Urinary bladder (tissue), 4 donors: ENCODE data around the gene NAV3. TPM values are rescaled to one million over a fixed set of nuclear protein-coding genes. Genes with fewer than 3 reads are reported as not detected.
"Not testable (repeated sequence)": the region's sequence is repeated elsewhere in the genome, so short reads cannot be mapped to it uniquely, and the experiment has no call there.

Experiments
- DNase-seq: peaks from one replicate; pipeline ENCODE4 v3.0.0-alpha.2; 2015; ENCODE audit errors: extremely low spot score
- H3K27ac ChIP-seq: one replicate; pipeline ENCODE4 v1.5.1; 2013; ENCODE audit warnings: low read depth, mild to moderate bottlenecking, moderate library complexity
- H3K36me3 ChIP-seq: one replicate; pipeline ENCODE4 v1.6.1; 2013; ENCODE audit warnings: mild to moderate bottlenecking, moderate library complexity; ENCODE audit not compliant: insufficient read depth
- H3K4me1 ChIP-seq: one replicate; pipeline ENCODE4 v1.6.1; 2013; ENCODE audit warnings: mild to moderate bottlenecking, moderate library complexity; ENCODE audit not compliant: insufficient read depth
- H3K4me3 ChIP-seq: one replicate; pipeline ENCODE4 v1.5.1; 2013; ENCODE audit warnings: low read depth, low read length
- WGBS: extraction: QIAGEN DNeasy Blood & Tissue Kit; methylation state at CpG from one replicate; pipeline ENCODE4 v1.1.7; 2013; 5-methylcytosine and 5-hydroxymethylcytosine counted together
- polyA plus RNA-seq: library from polyadenylated mRNA; stranded (reverse); fragments of 200-250 nt; gene quantifications from one replicate; pipeline ENCODE4 v1.2.3, GENCODE V29; 2013
- total RNA-seq: library from RNA; depleted of rRNA; stranded (reverse); fragments of >200 nt; gene quantifications from one replicate; pipeline ENCODE4 v1.2.3, GENCODE V29; 2014
- donor health status: healthy with polysubstance abuse.
- donor health status: healthy.

Gene NAV3
- total and polyA plus RNA-seq, 2 donors = 5.3 to 97.2 TPM

DNA sequence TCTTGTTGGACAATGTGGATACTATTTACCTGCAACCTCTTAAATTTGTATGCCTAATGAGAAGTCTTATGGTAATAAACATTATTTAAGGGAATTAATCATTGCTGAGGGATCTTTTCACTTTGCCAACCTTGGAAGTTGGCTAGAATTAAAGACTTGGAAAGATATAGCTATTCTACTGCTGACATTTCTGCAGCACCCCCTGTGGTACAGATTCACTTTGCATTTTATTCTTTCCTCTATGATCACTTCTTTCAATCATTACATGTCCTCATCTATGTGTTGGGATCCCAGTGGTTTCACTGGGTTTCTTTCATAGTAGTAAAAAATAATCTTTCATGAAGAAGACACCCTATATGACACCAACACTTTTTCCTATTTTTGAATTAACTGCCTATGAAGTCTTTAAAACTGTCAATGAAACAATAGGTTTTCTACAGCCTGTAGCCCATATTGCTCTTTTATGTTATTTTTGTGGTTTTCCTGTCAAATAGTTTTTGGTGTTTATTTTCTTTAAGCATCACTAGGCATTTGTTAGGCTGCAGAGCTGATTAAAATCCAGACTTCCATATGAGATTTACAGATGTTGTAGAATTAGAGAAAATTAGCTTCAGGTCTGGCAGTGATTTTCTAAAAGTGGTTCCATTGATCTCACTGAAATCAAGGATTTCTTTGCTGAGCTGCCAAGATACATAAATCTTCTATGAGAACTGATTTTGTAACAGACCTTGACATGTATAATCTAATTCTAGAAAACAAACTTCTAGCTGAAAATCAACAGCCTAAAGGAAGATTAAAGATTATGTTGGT, 256.1 kb downstream of the NAV3 start:
- no peaks in the 10 kb centered on the region for H3K36me3 ChIP-seq
- DNase-seq = no peak
- no peaks in the 10 kb centered on the region for H3K4me1 ChIP-seq
- H3K4me3 ChIP-seq = no peak overlapping the region
- no peak overlapping the region for H3K27ac ChIP-seq

DNA sequence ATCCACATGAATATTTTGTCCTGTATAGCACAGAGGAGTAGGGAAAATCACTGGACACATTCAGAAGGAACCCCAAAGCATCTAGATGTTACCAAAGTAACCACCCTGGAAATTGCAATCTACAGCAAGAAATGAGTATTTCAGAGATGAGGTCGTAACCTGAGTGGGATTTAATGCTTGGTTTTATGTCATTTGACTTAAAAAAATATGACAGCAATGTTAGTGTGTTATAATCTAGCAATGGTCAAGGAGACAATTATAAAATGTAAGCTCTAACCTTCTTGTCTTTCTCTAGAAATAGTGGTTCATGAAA, 256.6 kb downstream of the NAV3 start:
- Histone ChIP-seq H3K27ac (no peak overlapping the region), H3K36me3 (no peaks in the 10 kb centered on the region), H3K4me1 (no peaks in the 10 kb centered on the region), H3K4me3 (no peak overlapping the region)
- DNase-seq = no peak
- 87% methylated on average over 1 of the region's 1 CpG for WGBS

GRCh38 chr12:78088391-78088832, 257.7 kb downstream of the NAV3 start:
- H3K27ac ChIP-seq = peak overlapping the region; percentile 45
- WGBS = 50% methylated on average over 3 of the region's 3 CpGs

DNA sequence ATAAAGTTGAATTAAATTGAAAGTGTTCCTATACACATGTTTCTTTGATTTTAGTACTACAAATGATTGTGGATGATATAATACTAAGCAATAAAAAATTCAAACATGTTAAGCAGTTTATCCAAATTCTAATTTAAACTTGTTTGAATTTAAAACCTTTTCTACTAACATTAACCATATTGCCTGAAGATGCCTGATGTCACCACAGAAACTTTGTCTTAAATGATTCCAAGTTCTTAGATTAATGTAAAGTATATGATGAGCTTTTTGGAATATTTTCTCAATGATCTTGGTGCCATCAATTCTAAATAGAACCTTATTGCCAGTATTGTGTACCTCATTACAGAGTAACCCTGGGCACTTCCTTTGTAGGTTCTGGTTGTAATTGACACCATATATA, 259.6 kb downstream of the NAV3 start:
- Histone ChIP-seq H3K4me1 (no peaks in the 10 kb centered on the region), H3K27ac (no peak overlapping the region), H3K36me3 (no peaks in the 10 kb centered on the region), H3K4me3 (no peak overlapping the region)
- no peak for DNase-seq

More at GRCh38 chr12:78088391-78088832, 257.7 kb downstream of the NAV3 start:
- no peak for DNase-seq
- Histone ChIP-seq H3K4me1 (no peaks in the 10 kb centered on the region), H3K4me3 (peak overlapping the region; percentile 29), H3K36me3 (no peaks in the 10 kb centered on the region)

- no peak overlapping the region for H3K27ac ChIP-seq
- no peak overlapping the region for H3K4me3 ChIP-seq
- no peaks in the 10 kb centered on the region for H3K4me1 ChIP-seq
- no peaks in the 10 kb centered on the region for H3K36me3 ChIP-seq
- DNase-seq = no peak
- 97% methylated on average over 1 of the region's 1 CpG for WGBS
Measured at GRCh38 chr12:78095623-78096022, 264.9 kb downstream of the NAV3 start.

DNA sequence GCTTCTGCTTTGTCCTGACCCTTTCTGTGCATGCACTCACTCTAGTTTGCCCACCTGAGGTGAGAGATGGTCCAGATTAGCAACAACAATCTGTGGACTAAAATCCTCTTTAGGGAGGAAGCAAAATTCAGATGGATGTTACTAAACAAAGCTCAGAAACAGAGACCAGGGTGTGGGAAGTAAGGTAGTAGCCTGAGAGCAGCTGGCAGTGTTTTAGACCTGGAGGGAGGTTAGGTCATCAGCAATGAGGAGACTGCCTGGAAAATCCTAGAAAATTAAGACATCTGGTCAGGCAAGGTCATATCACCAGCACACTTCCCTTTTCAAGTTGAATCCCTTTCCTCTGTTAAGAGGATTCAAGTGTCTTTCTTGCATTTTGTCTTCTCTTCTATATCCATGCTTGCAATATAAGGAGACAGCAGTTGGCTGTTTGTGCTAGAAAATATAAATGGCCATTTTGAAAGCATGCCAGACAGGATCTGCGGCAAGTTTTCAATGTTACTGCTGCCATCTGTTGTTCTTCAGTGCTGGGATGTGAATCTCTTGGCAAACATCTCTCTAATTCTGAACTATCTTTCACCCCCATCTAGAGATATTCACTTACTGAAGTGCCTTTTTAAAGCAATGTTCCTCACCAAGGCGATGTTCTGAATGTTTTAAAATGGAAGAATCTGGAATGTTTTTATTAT, 266.4 kb downstream of the NAV3 start:
- Histone ChIP-seq H3K4me1 (no peaks in the 10 kb centered on the region), H3K4me3 (no peak overlapping the region), H3K36me3 (no peaks in the 10 kb centered on the region), H3K27ac (no peak overlapping the region)
- peak; percentile 76 for DNase-seq
- 20% methylated on average over 2 of the region's 2 CpGs for WGBS

DNA sequence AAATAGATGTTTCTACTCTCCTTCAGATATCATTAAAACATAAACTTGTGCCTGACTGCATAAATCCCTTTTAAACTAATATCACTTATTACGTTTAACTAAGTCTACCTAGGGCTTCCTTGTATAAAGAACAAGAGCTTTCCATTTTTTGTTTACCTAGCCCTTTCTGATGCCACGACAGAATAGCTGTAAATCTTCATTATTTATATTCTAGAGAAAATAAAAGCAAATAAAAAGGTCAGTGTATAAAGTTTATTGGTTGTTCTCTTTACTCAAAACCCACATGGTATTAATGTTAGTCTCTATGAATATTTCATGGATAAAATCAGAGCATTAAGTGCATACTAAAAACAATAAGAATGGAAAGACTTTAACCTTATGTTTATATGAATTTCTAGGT, 269.1 kb downstream of the NAV3 start:
- 43% methylated on average over 2 of the region's 2 CpGs for WGBS
- no peak overlapping the region for H3K27ac ChIP-seq
- DNase-seq = no peak
- H3K4me1 ChIP-seq = no peaks in the 10 kb centered on the region
- H3K36me3 ChIP-seq = no peaks in the 10 kb centered on the region
- H3K4me3 ChIP-seq = no peak overlapping the region

GRCh38 chr12:78101113-78101876, 270.6 kb downstream of the NAV3 start:
- Histone ChIP-seq H3K36me3 (no peaks in the 10 kb centered on the region), H3K4me1 (no peaks in the 10 kb centered on the region), H3K4me3 (no peak overlapping the region), H3K27ac (no peak overlapping the region)
- 67% methylated on average over 4 of the region's 4 CpGs for WGBS
- DNase-seq = no peak

DNA sequence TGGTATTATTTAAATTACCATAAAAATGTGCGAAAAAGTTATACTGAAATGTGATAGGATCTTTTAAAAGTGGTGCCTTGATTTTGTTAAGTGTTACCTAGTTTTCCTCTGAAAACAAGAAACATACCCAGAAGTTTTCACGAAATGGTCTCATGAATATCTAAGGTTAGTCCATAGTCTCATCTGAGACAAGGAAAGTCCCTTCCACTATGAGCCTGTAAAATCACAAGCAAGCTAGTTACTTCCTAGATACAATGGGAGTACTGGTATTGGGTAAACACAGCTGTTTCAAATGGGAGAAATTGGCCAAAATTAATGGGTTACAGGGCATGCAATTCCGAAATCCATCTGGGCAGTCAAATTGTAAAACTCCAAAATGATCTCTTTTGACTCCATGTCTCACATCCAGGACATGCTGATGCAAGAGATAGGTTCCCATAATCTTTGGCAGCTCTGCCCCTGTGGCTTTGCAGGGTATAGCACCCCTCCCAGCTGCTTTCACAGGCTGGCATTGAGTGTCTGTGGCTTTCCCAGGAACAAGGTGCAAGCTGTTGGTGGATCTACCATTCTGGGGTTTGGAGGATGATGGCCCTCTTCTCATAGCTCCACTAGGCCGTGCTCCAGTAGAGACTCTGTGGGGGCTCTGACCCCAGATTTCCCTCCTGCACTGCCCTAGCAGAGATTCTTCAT, 271.4 kb downstream of the NAV3 start:
- no peak overlapping the region for H3K4me3 ChIP-seq
- no peak overlapping the region for H3K27ac ChIP-seq
- DNase-seq = no peak
- no peaks in the 10 kb centered on the region for H3K36me3 ChIP-seq
- WGBS = 80% methylated on average over 4 of the region's 4 CpGs
- H3K4me1 ChIP-seq = no peaks in the 10 kb centered on the region

- not testable (repeated sequence) for H3K4me3 ChIP-seq, DNase-seq, H3K4me1 ChIP-seq, H3K27ac ChIP-seq, H3K36me3 ChIP-seq
- 92% methylated on average over 2 of the region's 2 CpGs for WGBS
Measured at GRCh38 chr12:78102801-78103200, 272.1 kb downstream of the NAV3 start.

DNA sequence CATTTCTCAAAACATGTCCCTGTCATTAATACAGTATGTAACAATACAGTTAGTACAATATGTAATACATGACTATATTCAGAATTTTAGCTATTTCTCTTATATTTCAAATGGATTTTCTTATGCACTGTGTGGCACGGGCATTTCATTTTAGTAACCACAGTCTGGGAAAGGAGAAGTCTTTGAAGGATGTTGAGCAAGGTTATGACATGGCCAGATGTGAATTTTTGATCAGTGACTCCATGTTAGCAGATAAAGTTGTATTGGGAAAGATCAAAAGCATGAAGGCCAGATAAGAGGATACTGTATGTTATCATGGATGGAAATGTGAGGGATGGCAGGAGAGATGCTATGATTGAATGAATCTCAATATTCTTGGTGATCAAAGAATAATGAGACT, 285.2 kb downstream of the NAV3 start:
- WGBS = 82% methylated on average over 1 of the region's 1 CpG
- DNase-seq = no peak

GRCh38 chr12:78118036-78118435, 287.3 kb downstream of the NAV3 start:
- H3K27ac ChIP-seq = no peak overlapping the region
- DNase-seq = no peak
- H3K4me3 ChIP-seq = no peak overlapping the region
- no peaks in the 10 kb centered on the region for H3K4me1 ChIP-seq
- 85% methylated on average over 6 of the region's 6 CpGs for WGBS
- H3K36me3 ChIP-seq = no peaks in the 10 kb centered on the region

More for the DNA sequence above, 285.2 kb downstream of the NAV3 start:
- no peak overlapping the region for H3K4me3 ChIP-seq
- H3K27ac ChIP-seq = no peak overlapping the region
- H3K4me1 ChIP-seq = no peaks in the 10 kb centered on the region
- no peaks in the 10 kb centered on the region for H3K36me3 ChIP-seq

DNA sequence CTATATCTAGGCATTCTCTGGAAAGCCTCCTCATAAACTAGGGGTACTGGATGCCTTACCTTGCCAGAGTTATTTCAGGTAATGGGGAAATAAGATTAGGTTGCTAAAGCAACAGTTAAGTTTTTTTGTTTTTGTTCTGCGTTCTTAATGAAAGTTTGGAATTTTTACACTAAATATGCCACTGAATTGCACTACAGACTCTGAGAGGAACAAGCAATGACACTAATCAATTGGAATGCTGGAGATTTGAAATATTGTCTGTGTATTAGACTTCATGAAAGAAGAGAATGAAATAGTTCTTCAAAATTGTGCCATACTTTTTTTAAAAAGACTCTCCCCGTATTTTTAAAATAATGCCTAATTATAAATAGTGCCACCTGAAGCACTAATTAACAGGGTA, 287.8 kb downstream of the NAV3 start:
- no peak for DNase-seq
- Histone ChIP-seq H3K4me3 (no peak overlapping the region), H3K36me3 (no peaks in the 10 kb centered on the region), H3K4me1 (no peaks in the 10 kb centered on the region), H3K27ac (no peak overlapping the region)
- WGBS = 78% methylated on average over 2 of the region's 2 CpGs
